HepG2 (cell line): ENCODE measurements around the gene PRRT1B. TPM values are rescaled to one million over a fixed set of nuclear protein-coding genes. Genes with fewer than 3 reads are reported as not detected.

Experiments used
- ARID4A ChIP-seq: sonication (generic); formaldehyde crosslinking; IDR thresholded peaks from 2 replicates; pipeline ENCODE4 v1.5.0; 2020; ENCODE audit warnings: mild to moderate bottlenecking, missing genetic modification reagents, borderline replicate concordance
- CSRNP1 ChIP-seq: sonication (generic); formaldehyde crosslinking; IDR thresholded peaks from 2 replicates; pipeline ENCODE4 v1.8.1; 2023; ENCODE audit warnings: mild to moderate bottlenecking, missing genetic modification reagents
- FOXJ3 ChIP-seq: sonication (generic); formaldehyde crosslinking; IDR thresholded peaks from 2 replicates; pipeline ENCODE4 v1.4.0; 2020; ENCODE audit warnings: missing genetic modification reagents, mild to moderate bottlenecking, borderline replicate concordance
- GABPA ChIP-seq, 2 experiments: IDR thresholded peaks; 2 replicates each; pipeline ENCODE4 v1.6.1; 2011 to 2016; ENCODE audit warnings: low read depth in 2 of 2, low read length in 1 of 2, missing biosample characterization in 1 of 2, missing genetic modification characterization in 1 of 2
- KLF16 ChIP-seq, 2 experiments: sonication (generic) in 1 of 2; formaldehyde crosslinking in 1 of 2; IDR thresholded peaks; 2 replicates each; pipeline versions ENCODE4 v1.6.1 to v1.8.0; 2016 to 2023; ENCODE audit warnings: missing genetic modification reagents in 2 of 2, missing compliant biosample characterization in 1 of 2
- RERE ChIP-seq: IDR thresholded peaks from 2 replicates; pipeline ENCODE4 v1.6.1; 2016; ENCODE audit warnings: low read depth, missing genetic modification reagents, missing compliant biosample characterization
- STAG1 ChIP-seq: sonication (generic); formaldehyde crosslinking; IDR thresholded peaks from 2 replicates; pipeline ENCODE4 v1.4.0; 2020; ENCODE audit warnings: missing genetic modification reagents
- TBL1XR1 ChIP-seq: fragments of 150-350 bp; IDR thresholded peaks from 2 replicates; pipeline ENCODE4 v1.6.1; 2014; ENCODE audit warnings: borderline replicate concordance, low read length; ENCODE audit not compliant: partially characterized antibody
- YEATS4 ChIP-seq: sonication (generic); formaldehyde crosslinking; IDR thresholded peaks from 2 replicates; pipeline ENCODE4 v1.4.0; 2020; ENCODE audit warnings: missing genetic modification reagents, borderline replicate concordance
- ZNF17 ChIP-seq: sonication (generic); formaldehyde crosslinking; IDR thresholded peaks from 2 replicates; pipeline ENCODE4 v1.5.0; 2020; ENCODE audit warnings: mild to moderate bottlenecking, missing genetic modification reagents
- polyA plus RNA-seq, 8 experiments: library from polyadenylated mRNA; depleted of rRNA in 3 of 8; stranded (reverse) in 7 of 8; unstranded in 1 of 8; fragments of >200 nt; fragmentation: Illumina TruSeq in 4 of 8; extraction: Trizol in 4 of 8; gene quantifications; 2 replicates each; pipeline versions ENCODE4 v1.2.1 to v1.2.3, GENCODE V29; 2011 to 2016; ENCODE audit warnings: low read depth in 4 of 8, missing spikeins in 1 of 8, mixed read lengths in 1 of 8; ENCODE audit not compliant: insufficient read depth in 1 of 8
- total RNA-seq, 5 experiments: library from RNA; depleted of rRNA; stranded (reverse); fragments of >200 nt; fragmentation: Illumina TruSeq; extraction: Trizol; gene quantifications; 2 replicates each; pipeline ENCODE4 v1.2.3, GENCODE V29; 2016; ENCODE audit warnings: low read depth in 1 of 5

The PRRT1B gene
- total and polyA plus RNA-seq, 2 of the 13 experiments (the other 11 are each of a cell fraction or from before 2014, with no cell fraction given) = not detected

- TF ChIP-seq TBL1XR1 = peak; percentile 37
- TF ChIP-seq ZNF17 (CRISPR knock-in tag) = no peak
- TF ChIP-seq FOXJ3 = peak; percentile 66
- TF ChIP-seq CSRNP1 (CRISPR knock-in tag) = no peak
- TF ChIP-seq GABPA (IDR thresholded peaks at IDR 0.05; ENCODE audit: low read depth, low read length) = no peak
- TF ChIP-seq GABPA (CRISPR knock-in tag; IDR thresholded peaks at IDR 0.05; ENCODE audit: low read depth) = 0 out of 2 replicates have a peak, but pooled peaks have one; percentile 25
- TF ChIP-seq YEATS4 (CRISPR knock-in tag) = peak; percentile 75
- peak in 1 of 2 experiments; percentile 85; a peak in 2 of 4 replicates for TF ChIP-seq KLF16 (CRISPR knock-in tag; IDR thresholded peaks at IDR 0.05)
- peak; percentile 79; the same call in 1 of the 2 replicates for TF ChIP-seq RERE (CRISPR knock-in tag)
- peak; percentile 40 for TF ChIP-seq STAG1 (CRISPR knock-in tag)
- peak; percentile 64; the same call in 1 of the 2 replicates for TF ChIP-seq ARID4A (CRISPR knock-in tag)
Measured at GRCh38 chr9:131605770-131606590, 60.7 kb downstream of the PRRT1B start (continued).
